ENCODE data around the gene SLC46A3.

The SLC46A3 gene

GRCh38 chr13:28657784-28658538 is 60.8 kb downstream of the SLC46A3 start:
- H3K27ac ChIP-seq (replicated peaks), result peak overlapping the region; percentile 74
- peak overlapping the region; percentile 80 for H3K4me3 ChIP-seq (replicated peaks; ENCODE audit: insufficient read depth, low read length)
- H3K27me3 ChIP-seq (ENCODE audit: insufficient read depth, poor library complexity, severe bottlenecking), result no peaks in the 10 kb centered on the region
- DNase-seq (ENCODE audit: low read depth in 1 of 2, low spot score in 1 of 2), result peak; percentile 35 to 38
- TF ChIP-seq GABPA (IDR thresholded peaks at IDR 0.05; ENCODE audit: low read depth), result no peak
- TF ChIP-seq CTCF (IDR thresholded peaks at IDR 0.05; ENCODE audit: insufficient read depth, low read length), result no peak
- TF ChIP-seq REST (IDR thresholded peaks at IDR 0.05; ENCODE audit: insufficient replicate concordance, low read depth), result no peak
- TF ChIP-seq SPI1 (IDR thresholded peaks at IDR 0.05; ENCODE audit: borderline replicate concordance, low read depth), result peak; percentile 90
- no peak for TF ChIP-seq POLR2AphosphoS5 (IDR thresholded peaks at IDR 0.05; ENCODE audit: low read depth)

GRCh38 chr13:28655561-28655960 is 63.2 kb downstream of the SLC46A3 start:
- Histone ChIP-seq H3K27ac (replicated peaks) (no peak overlapping the region), H3K27me3 (ENCODE audit: insufficient read depth, poor library complexity, severe bottlenecking) (no peaks in the 10 kb centered on the region), H3K4me3 (replicated peaks; ENCODE audit: insufficient read depth, low read length) (no peak overlapping the region)
- no peak for TF ChIP-seq REST (IDR thresholded peaks at IDR 0.05; ENCODE audit: insufficient replicate concordance, low read depth)
- no peak for TF ChIP-seq POLR2AphosphoS5 (IDR thresholded peaks at IDR 0.05; ENCODE audit: low read depth)
- no peak for TF ChIP-seq GABPA (IDR thresholded peaks at IDR 0.05; ENCODE audit: low read depth)
- TF ChIP-seq CTCF (IDR thresholded peaks at IDR 0.05; ENCODE audit: insufficient read depth, low read length), result no peak
- TF ChIP-seq SPI1 (IDR thresholded peaks at IDR 0.05; ENCODE audit: borderline replicate concordance, low read depth), result no peak
- no peak for DNase-seq (ENCODE audit: low read depth in 1 of 2, low spot score in 1 of 2)

GRCh38 chr13:28654276-28654675 is 64.5 kb downstream of the SLC46A3 start:
- Histone ChIP-seq H3K27ac (replicated peaks) (no peak overlapping the region), H3K4me3 (replicated peaks; ENCODE audit: insufficient read depth, low read length) (no peak overlapping the region), H3K27me3 (ENCODE audit: insufficient read depth, poor library complexity, severe bottlenecking) (no peaks in the 10 kb centered on the region)
- no peak for DNase-seq (ENCODE audit: low read depth in 1 of 2, low spot score in 1 of 2)
- no peak for TF ChIP-seq GABPA (IDR thresholded peaks at IDR 0.05; ENCODE audit: low read depth)
- no peak for TF ChIP-seq CTCF (IDR thresholded peaks at IDR 0.05; ENCODE audit: insufficient read depth, low read length)
- TF ChIP-seq SPI1 (IDR thresholded peaks at IDR 0.05; ENCODE audit: borderline replicate concordance, low read depth), result no peak
- no peak for TF ChIP-seq POLR2AphosphoS5 (IDR thresholded peaks at IDR 0.05; ENCODE audit: low read depth)
- no peak for TF ChIP-seq REST (IDR thresholded peaks at IDR 0.05; ENCODE audit: insufficient replicate concordance, low read depth)

Data from HL-60 (cell line).